H1 (cell line): ENCODE measurements around the gene HHAT. TPM values are rescaled to one million over a fixed set of nuclear protein-coding genes. Genes with fewer than 3 reads are reported as not detected.

ENCODE experiments used
- CTCF ChIA-PET: fragments of 300-600 bp; sonication (Branson Sonifier 250); formaldehyde crosslinking; loops from one replicate; lab custom pipeline; 2021; ENCODE audit not compliant: partially characterized antibody; lab: Charles Lee
- POLR2A ChIA-PET: fragments of 300-600 bp; sonication (Branson Sonifier 250); formaldehyde crosslinking; loops from one replicate; lab custom pipeline; 2021; ENCODE audit warnings: inconsistent platforms; ENCODE audit not compliant: partially characterized antibody; lab: Charles Lee
- DNase-seq, 2 experiments: peaks; one replicate each; pipeline versions ENCODE4 v3.0.0 to v3.0.0-alpha.2; 2010 to 2022; ENCODE audit warnings: low spot score in 2 of 2, low read depth in 1 of 2, mixed read lengths in 1 of 2
- FAIRE-seq: peaks from 2 replicates; lab custom pipeline; 2011; peaks lifted over from hg19 to GRCh38; lab: Jason Lieb, UNC
- H2AFZ ChIP-seq: 2 replicates; pipeline ENCODE4 v1.8.1; 2012; ENCODE audit warnings: low read length, inconsistent platforms
- H2AK5ac ChIP-seq: 2 replicates; pipeline ENCODE4 v1.6.1; 2013; ENCODE audit warnings: low read depth, low read length
- H2BK120ac ChIP-seq: replicated peaks from 2 replicates; pipeline ENCODE3; 2013; ENCODE audit warnings: low read depth, low read length, inconsistent platforms
- H2BK12ac ChIP-seq: 2 replicates; pipeline ENCODE4 v1.6.1; 2013; ENCODE audit warnings: low read depth, low read length
- H2BK15ac ChIP-seq: 2 replicates; pipeline ENCODE4 v1.6.1; 2013; ENCODE audit warnings: low read length
- H2BK20ac ChIP-seq: 2 replicates; pipeline ENCODE4 v1.6.1; 2013; ENCODE audit warnings: low read length
- H2BK5ac ChIP-seq: 2 replicates; pipeline ENCODE4 v1.6.1; 2013; ENCODE audit warnings: low read depth, low read length
- H3K14ac ChIP-seq: 2 replicates; pipeline ENCODE4 v1.6.1; 2013; ENCODE audit warnings: inconsistent platforms; ENCODE audit not compliant: insufficient read length
- H3K18ac ChIP-seq: 2 replicates; pipeline ENCODE4 v1.6.1; 2013; ENCODE audit warnings: low read length; ENCODE audit errors: extremely low read depth
- H3K23ac ChIP-seq: 2 replicates; pipeline ENCODE4 v1.6.1; 2013; ENCODE audit warnings: inconsistent platforms; ENCODE audit not compliant: insufficient read length
- H3K23me2 ChIP-seq: 2 replicates; pipeline ENCODE4 v1.6.1; 2013; ENCODE audit warnings: low read depth, low read length
- H3K27ac ChIP-seq: 2 replicates; pipeline ENCODE4 v1.6.1; 2011; ENCODE audit warnings: low read depth, low read length, inconsistent platforms
- H3K27me3 ChIP-seq, 4 experiments: replicated peaks in 1 of 4; 1 replicate in 1 of 4; 2 replicates in 3 of 4; pipeline versions ENCODE4 v1.6.1 to v1.8.1; 2011 to 2013; ENCODE audit warnings: low read length in 3 of 4, mild to moderate bottlenecking in 3 of 4, inconsistent platforms in 2 of 4, mixed read lengths in 2 of 4, moderate library complexity in 1 of 4; ENCODE audit not compliant: control insufficient read depth in 3 of 4, insufficient read depth in 3 of 4; ENCODE audit errors: extremely low read depth in 1 of 4
- H3K36me3 ChIP-seq, 4 experiments: 2 replicates each; pipeline versions ENCODE4 v1.6.1 to v1.8.1; 2011 to 2013; ENCODE audit warnings: mild to moderate bottlenecking in 4 of 4, low read length in 3 of 4, moderate library complexity in 2 of 4, control low read depth in 1 of 4, inconsistent platforms in 1 of 4; ENCODE audit not compliant: insufficient read depth in 4 of 4, control insufficient read depth in 2 of 4
- H3K4ac ChIP-seq: replicated peaks from 2 replicates; pipeline ENCODE3; 2013; ENCODE audit warnings: low read length, low read depth, mixed read lengths, inconsistent platforms; ENCODE audit not compliant: insufficient read length
- H3K4me1 ChIP-seq, 4 experiments: replicated peaks in 1 of 4; 1 replicate in 1 of 4; 2 replicates in 3 of 4; pipeline versions ENCODE4 v1.6.1 to v1.8.1; 2011 to 2013; ENCODE audit warnings: low read length in 3 of 4, inconsistent platforms in 2 of 4, mixed read lengths in 1 of 4; ENCODE audit not compliant: insufficient read depth in 4 of 4, control insufficient read depth in 3 of 4
- H3K4me2 ChIP-seq, 2 experiments: 2 replicates each; pipeline versions ENCODE4 v1.6.1 to v1.8.1; 2011 to 2013; ENCODE audit warnings: low read depth in 2 of 2, low read length in 2 of 2, control low read depth in 1 of 2, inconsistent platforms in 1 of 2, mild to moderate bottlenecking in 1 of 2; ENCODE audit not compliant: insufficient read depth in 1 of 2
- H3K4me3 ChIP-seq, 4 experiments: fragments of 200-600, 300-600 bp in 1 of 4; sonication (generic), shearing (Covaris generic), sonication (Bioruptor Twin) in 1 of 4; 2 replicates each; pipeline versions ENCODE4 v1.5.1 to v1.8.1; 2011 to 2016; ENCODE audit warnings: low read length in 4 of 4, low read depth in 3 of 4, control low read depth in 2 of 4, inconsistent platforms in 2 of 4, mild to moderate bottlenecking in 2 of 4, mixed read lengths in 1 of 4, moderate library complexity in 1 of 4; ENCODE audit not compliant: insufficient read depth in 2 of 4; ENCODE audit errors: extremely low read depth in 1 of 4
- H3K56ac ChIP-seq: replicated peaks from 2 replicates; pipeline ENCODE3; 2013; ENCODE audit warnings: low read depth, mild to moderate bottlenecking, mixed read lengths, low read length, inconsistent platforms; ENCODE audit not compliant: insufficient read length
- H3K79me1 ChIP-seq: 2 replicates; pipeline ENCODE4 v1.6.1; 2013; ENCODE audit warnings: low read depth, low read length, control low read depth
- H3K79me2 ChIP-seq, 2 experiments: 2 replicates each; pipeline versions ENCODE4 v1.6.1 to v1.8.1; 2012 to 2013; ENCODE audit warnings: low read length in 2 of 2, mild to moderate bottlenecking in 2 of 2, inconsistent platforms in 1 of 2; ENCODE audit not compliant: insufficient read depth in 2 of 2, control insufficient read depth in 1 of 2
- H3K9ac ChIP-seq, 4 experiments: replicated peaks in 1 of 4; 1 replicate in 1 of 4; 2 replicates in 3 of 4; pipeline versions ENCODE4 v1.6.1 to v1.8.1; 2011 to 2013; ENCODE audit warnings: low read depth in 3 of 4, low read length in 3 of 4, control low read depth in 2 of 4, mild to moderate bottlenecking in 2 of 4, moderate library complexity in 2 of 4, inconsistent platforms in 1 of 4; ENCODE audit errors: extremely low read depth in 1 of 4
- H3K9me3 ChIP-seq, 2 experiments: 2 replicates each; pipeline versions ENCODE4 v1.6.1 to v1.8.1; 2012 to 2013; ENCODE audit warnings: mild to moderate bottlenecking in 2 of 2, moderate library complexity in 2 of 2, control low read depth in 1 of 2, inconsistent platforms in 1 of 2, low read depth in 1 of 2, low read length in 1 of 2, mixed read lengths in 1 of 2; ENCODE audit not compliant: insufficient read depth in 2 of 2
- H4K20me1 ChIP-seq, 2 experiments: replicated peaks in 1 of 2; 2 replicates each; pipeline versions ENCODE3 to v1.8.1; 2011 to 2013; ENCODE audit warnings: inconsistent platforms in 2 of 2, low read length in 2 of 2, mild to moderate bottlenecking in 1 of 2; ENCODE audit not compliant: insufficient read depth in 2 of 2, control insufficient read depth in 1 of 2
- H4K5ac ChIP-seq: 2 replicates; pipeline ENCODE4 v1.6.1; 2013; ENCODE audit warnings: low read length, low read depth, mixed read lengths, inconsistent platforms; ENCODE audit not compliant: insufficient read length
- H4K8ac ChIP-seq: 2 replicates; pipeline ENCODE4 v1.8.0; 2013; ENCODE audit warnings: mild to moderate bottlenecking, moderate library complexity, low read length, inconsistent platforms; ENCODE audit not compliant: insufficient read depth; ENCODE audit errors: extremely low read depth
- H4K91ac ChIP-seq: replicated peaks from 2 replicates; pipeline ENCODE3; 2013; ENCODE audit warnings: low read length, mixed read lengths, inconsistent platforms; ENCODE audit not compliant: insufficient read length
- BRCA1 ChIP-seq: IDR thresholded peaks from 2 replicates; pipeline ENCODE4 v1.6.1; 2012; ENCODE audit warnings: low read depth, low read length, improper control_type of control experiment
- CREB1 ChIP-seq: IDR thresholded peaks from 2 replicates; pipeline ENCODE4 v1.6.1; 2012; ENCODE audit warnings: inconsistent platforms
- GABPA ChIP-seq: IDR thresholded peaks from 2 replicates; pipeline ENCODE4 v1.6.1; 2011; ENCODE audit warnings: mild to moderate bottlenecking, low read length, moderate library complexity, borderline replicate concordance; ENCODE audit not compliant: insufficient read depth
- KDM5A ChIP-seq: fragments of 200-600 bp; IDR thresholded peaks from 2 replicates; pipeline ENCODE4 v1.7.1; 2012; ENCODE audit warnings: mild to moderate bottlenecking, low read length, inconsistent platforms, mixed read lengths
- NRF1 ChIP-seq: IDR thresholded peaks from 2 replicates; pipeline ENCODE4 v1.6.1; 2011; ENCODE audit warnings: mild to moderate bottlenecking, low read depth, low read length, improper control_type of control experiment
- PHF8 ChIP-seq: fragments of 200-600 bp; sonication (generic); conservative IDR thresholded peaks from 2 replicates; pipeline ENCODE4 v1.7.1; 2012; ENCODE audit warnings: low read depth, mild to moderate bottlenecking, inconsistent platforms, low read length, moderate library complexity
- SIN3A ChIP-seq, 2 experiments: IDR thresholded peaks in 1 of 2; conservative IDR thresholded peaks in 1 of 2; 2 replicates each; pipeline ENCODE4 v1.6.1; 2011 to 2012; ENCODE audit warnings: low read length in 2 of 2, improper control_type of control experiment in 1 of 2, low read depth in 1 of 2, mild to moderate bottlenecking in 1 of 2
- SIX5 ChIP-seq: IDR thresholded peaks from 2 replicates; pipeline ENCODE4 v1.6.1; 2011; ENCODE audit warnings: mild to moderate bottlenecking, low read depth, low read length
- SP2 ChIP-seq: IDR thresholded peaks from 2 replicates; pipeline ENCODE4 v1.6.1; 2012; ENCODE audit warnings: mild to moderate bottlenecking, low read length, inconsistent platforms
- TAF7 ChIP-seq: optimal IDR thresholded peaks from 2 replicates; pipeline ENCODE3; 2011; ENCODE audit warnings: low read depth, mild to moderate bottlenecking, inconsistent platforms, low read length, moderate library complexity, borderline replicate concordance
- USF2 ChIP-seq: IDR thresholded peaks from 2 replicates; pipeline ENCODE4 v1.6.1; 2011; ENCODE audit warnings: low read length, improper control_type of control experiment
- YY1 ChIP-seq: IDR thresholded peaks from 2 replicates; pipeline ENCODE4 v1.6.1; 2011; ENCODE audit warnings: low read depth, mild to moderate bottlenecking, low read length
- WGBS, 2 experiments: shearing (Covaris generic) in 1 of 2; methylation state at CpG; one replicate each; pipeline versions ENCODE4 v1.1.6 to v1.1.7; 2013 to 2015; ENCODE audit warnings: low lambda C conversion rate in 2 of 2, mixed read lengths in 2 of 2, inconsistent platforms in 1 of 2, low coverage in 1 of 2, missing lambda C conversion rate in 1 of 2; ENCODE audit not compliant: insufficient replicate concordance in 2 of 2, insufficient coverage in 1 of 2, insufficient read length in 1 of 2; ENCODE audit errors: extremely low coverage in 1 of 2, missing lambda C conversion rate in 1 of 2; 5-methylcytosine and 5-hydroxymethylcytosine counted together
- polyA plus RNA-seq, 7 experiments: library from polyadenylated mRNA; depleted of rRNA in 3 of 7; stranded (reverse) in 5 of 7; unstranded in 2 of 7; fragments of >200 nt in 5 of 7; fragments of 200-250 nt in 2 of 7; gene quantifications; 1 replicate in 5 of 7; 2 replicates in 1 of 7; 4 replicates in 1 of 7; pipeline versions ENCODE4 v1.2.1 to v1.2.3, GENCODE V29; 2011 to 2013; ENCODE audit warnings: missing spikeins in 2 of 7, mixed read lengths in 2 of 7
- total RNA-seq: library from RNA; stranded (reverse); fragmentation: NEBNext Ultra II Directional; extraction: Animal tissue kit (Norgen Biotek cat#: 25700); gene quantifications from 2 replicates; pipeline ENCODE4 v1.2.1, GENCODE V29; 2021
- TF ChIP-seq, protein P1 (sequence below): IDR thresholded peaks from 2 replicates; pipeline ENCODE4 v1.6.1; 2012; ENCODE audit warnings: inconsistent platforms

The HHAT gene
- total and polyA plus RNA-seq, 2 of the 8 experiments (the other 6 are each of a cell fraction or from before 2014, with no cell fraction given): 0.15 to 0.51 TPM

DNA sequence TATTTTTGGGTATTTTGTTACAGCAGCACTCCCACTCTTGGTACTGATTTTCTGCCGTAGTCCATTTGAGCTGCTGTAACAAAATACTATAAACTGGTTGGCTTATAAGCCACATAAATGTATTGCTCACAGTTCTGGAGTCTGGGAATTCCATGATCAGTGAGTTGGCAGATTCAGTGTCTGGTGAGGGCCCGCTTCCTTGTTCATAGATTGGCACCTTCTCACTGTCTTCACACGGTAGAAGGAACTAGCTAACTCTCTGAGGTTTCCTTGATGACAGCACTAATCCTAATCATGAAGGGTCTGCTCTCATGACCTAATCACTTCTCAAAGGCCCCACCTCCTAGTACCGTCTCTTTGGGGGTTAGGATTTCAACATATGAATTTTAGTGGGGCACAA is 85.2 kb downstream of the HHAT start:
- Histone ChIP-seq H4K5ac (no peak overlapping the region), H3K79me1 (no peaks in the 10 kb centered on the region), H3K23ac (no peak overlapping the region), H3K79me2 (no peaks in the 10 kb centered on the region), H3K4me2 (no peak overlapping the region), H3K4ac (no peak overlapping the region), H3K56ac (no peak overlapping the region), H3K4me3 (no peak overlapping the region), H3K23me2 (no peaks in the 10 kb centered on the region), H3K18ac (no peak overlapping the region), H3K4me1 (peaks cover 2 to 6% (median 3%) of the 10 kb centered on the region in 4 experiments; a peak in 3 of 7 replicates), H3K27ac (no peak overlapping the region), H3K9me3 (peaks cover 0 to 2% of the 10 kb centered on the region in 2 experiments; a peak in 1 of 4 replicates), H4K8ac (no peak overlapping the region), H2BK20ac (no peak overlapping the region), H3K27me3 (no peaks in the 10 kb centered on the region), H3K9ac (no peak overlapping the region), H2AFZ (no peak overlapping the region), H2AK5ac (no peak overlapping the region), H2BK12ac (no peak overlapping the region), H3K14ac (no peak overlapping the region), H4K91ac (no peak overlapping the region), H2BK5ac (no peak overlapping the region), H2BK15ac (no peak overlapping the region), H2BK120ac (no peak overlapping the region), H4K20me1 (no peaks in the 10 kb centered on the region), H3K36me3 (no peaks in the 10 kb centered on the region)
- WGBS, 2 experiments: 92% methylated on average over 4 of the region's 4 CpGs; no CpG with 5 or more reads in 1 of the 2 experiments
- FAIRE-seq (no peak), DNase-seq (no peak)
- ChIA-PET POLR2A (interaction anchor here (1.8 kb wide), 1 partner anchor 40 kb away, joined by 6 read pairs; no protein-coding TSS in a partner anchor), CTCF (interaction anchor here (0.7 to 2.2 kb wide), 5 partner anchors 10 to 63 kb away, joined by 3 to 9 read pairs (median 3); no protein-coding TSS in a partner anchor)
- TF ChIP-seq NRF1: no peak
- TF ChIP-seq CREB1: no peak
- TF ChIP-seq KDM5A: no peak
- TF ChIP-seq USF2: no peak
- no peak for TF ChIP-seq SP2
- TF ChIP-seq TAF7: no peak
- TF ChIP-seq PHF8: no peak
- TF ChIP-seq SIX5: no peak
- TF ChIP-seq YY1: no peak
- no peak for TF ChIP-seq BRCA1
- TF ChIP-seq, protein P1, sequence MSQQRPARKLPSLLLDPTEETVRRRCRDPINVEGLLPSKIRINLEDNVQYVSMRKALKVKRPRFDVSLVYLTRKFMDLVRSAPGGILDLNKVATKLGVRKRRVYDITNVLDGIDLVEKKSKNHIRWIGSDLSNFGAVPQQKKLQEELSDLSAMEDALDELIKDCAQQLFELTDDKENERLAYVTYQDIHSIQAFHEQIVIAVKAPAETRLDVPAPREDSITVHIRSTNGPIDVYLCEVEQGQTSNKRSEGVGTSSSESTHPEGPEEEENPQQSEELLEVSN: no peak
- TF ChIP-seq SIN3A (conservative IDR thresholded peaks at IDR 0.05 in 1 of 2, IDR thresholded peaks at IDR 0.05 in 1 of 2; ENCODE audit: low read depth in 1 of 2, low read length in 2 of 2): no peak
- TF ChIP-seq GABPA: no peak
